WI38 (cell line): ENCODE results near the gene DCP1B.

Experiments
- H3K4me3 ChIP-seq: 2 replicates; pipeline ENCODE4 v1.5.1; 2011; ENCODE audit warnings: low read depth, mild to moderate bottlenecking, control low read depth, low read length
- CTCF ChIP-seq: IDR thresholded peaks from 2 replicates; pipeline ENCODE4 v1.5.1; 2012; ENCODE audit warnings: low read depth, mild to moderate bottlenecking, control low read depth, low read length

The DCP1B gene

DNA sequence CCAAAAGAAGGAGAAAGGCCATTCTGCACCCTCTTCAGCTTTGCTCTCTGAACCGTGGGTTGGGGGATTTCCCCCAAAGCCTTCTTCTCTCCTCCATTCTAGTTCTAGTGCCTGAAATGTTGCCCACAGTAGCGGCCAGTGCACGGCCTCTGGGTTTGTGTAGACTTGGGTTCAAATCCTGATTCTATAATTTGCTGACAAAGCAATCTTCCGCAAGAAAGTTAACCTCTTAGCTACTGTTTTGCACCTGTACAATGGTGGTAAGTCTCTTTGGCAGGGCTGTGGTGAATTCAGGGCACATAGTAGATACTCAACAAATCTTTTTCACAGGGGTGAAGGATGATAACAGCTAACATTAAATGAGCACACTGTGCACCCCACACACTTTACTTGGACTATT, 42.7 kb upstream of the DCP1B start:
- no peak overlapping the region for H3K4me3 ChIP-seq
- no peak for TF ChIP-seq CTCF

DNA sequence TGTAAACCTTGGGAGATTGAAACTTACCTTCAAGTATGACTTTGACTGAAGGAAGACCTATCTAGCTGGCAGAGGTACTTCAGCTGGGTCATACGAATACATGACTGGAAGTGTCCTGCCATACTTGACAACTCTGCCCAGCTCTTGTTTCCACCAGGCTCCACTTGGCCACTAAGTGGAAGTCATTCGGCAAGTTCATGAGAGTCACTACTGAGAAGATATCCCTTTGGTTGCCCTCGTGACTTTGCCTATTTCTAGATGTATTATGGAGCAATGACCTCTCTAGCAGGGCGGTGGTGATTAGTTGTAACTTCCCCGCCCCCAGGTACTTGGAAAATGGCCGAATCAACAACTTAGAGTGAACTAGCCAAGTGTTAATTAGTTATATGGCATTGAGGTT, 39.9 kb upstream of the DCP1B start:
- no peak for TF ChIP-seq CTCF
- no peak overlapping the region for H3K4me3 ChIP-seq

DNA sequence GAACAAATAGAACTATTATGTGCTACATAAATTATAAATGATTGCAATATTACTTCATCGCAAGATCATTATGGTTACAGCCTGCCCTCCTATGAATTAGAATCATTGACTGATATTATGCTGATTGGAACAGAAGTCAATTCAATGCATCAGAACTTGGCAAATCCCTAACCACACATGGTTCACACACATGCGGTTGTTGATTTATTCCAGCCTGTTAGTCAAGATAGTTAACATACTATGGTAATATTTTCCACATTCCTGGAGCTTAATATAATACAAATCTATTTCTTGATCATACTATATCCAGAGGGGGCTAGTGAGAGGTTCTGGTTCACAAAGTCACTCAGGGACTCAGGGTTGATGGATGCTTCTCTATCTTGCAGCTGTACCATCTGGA, 38.8 kb upstream of the DCP1B start:
- no peak overlapping the region for H3K4me3 ChIP-seq
- TF ChIP-seq CTCF, result no peak

DNA sequence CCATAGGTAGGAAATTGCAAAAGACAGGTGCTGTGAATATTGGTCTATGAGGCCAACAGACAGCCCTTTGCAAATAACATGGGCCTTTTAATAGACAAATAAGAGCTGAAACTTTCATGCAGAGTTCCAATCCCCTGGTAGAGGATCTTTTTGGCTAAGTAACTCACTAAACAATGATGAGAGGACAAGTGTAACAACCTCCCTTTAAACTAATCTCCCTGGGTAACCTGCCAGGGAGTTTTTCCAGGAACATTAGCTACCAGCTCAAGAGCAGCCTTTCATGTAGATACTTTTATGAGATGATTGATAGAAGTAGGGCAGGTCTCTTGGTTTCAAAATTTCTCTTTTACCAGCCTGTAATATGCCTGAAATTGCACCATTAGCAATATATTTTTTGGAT, 34.8 kb upstream of the DCP1B start:
- no peak overlapping the region for H3K4me3 ChIP-seq
- no peak for TF ChIP-seq CTCF

GRCh38 chr12:2035431-2036055, 31.3 kb upstream of the DCP1B start:
- peak overlapping the region; percentile 47 for H3K4me3 ChIP-seq
- no peak for TF ChIP-seq CTCF

- H3K4me3 ChIP-seq, result peak overlapping the region; percentile 47
- TF ChIP-seq CTCF, result peak; percentile 66
These were observed 30.6 kb upstream of the DCP1B start for GRCh38 chr12:2034633-2035430.

DNA sequence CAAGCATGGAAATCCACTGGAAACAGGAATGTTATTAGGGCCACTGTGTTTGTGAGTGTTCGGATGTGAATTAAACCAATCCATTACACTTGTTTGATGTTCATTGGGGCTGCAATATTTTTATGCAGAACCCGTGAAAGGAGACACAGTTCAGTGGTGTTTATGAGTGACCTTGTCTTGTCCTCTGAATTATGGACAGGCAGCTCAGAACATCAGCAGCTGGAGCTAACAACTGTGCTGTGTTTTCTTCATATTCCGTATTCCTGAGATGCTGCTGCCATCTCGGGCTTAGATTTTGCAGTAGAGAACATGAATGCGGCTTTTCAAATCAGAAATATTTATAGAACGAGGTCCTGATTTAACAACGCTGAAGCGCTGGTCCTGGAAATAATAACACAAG, 28.2 kb upstream of the DCP1B start:
- TF ChIP-seq CTCF, result no peak
- H3K4me3 ChIP-seq, result no peak overlapping the region
